IMR-90 (cell line): ENCODE data around the gene PCSK2. TPM values are rescaled to one million over a fixed set of nuclear protein-coding genes. Genes with fewer than 3 reads are reported as not detected.

ENCODE experiments used
- ATAC-seq: fragments of 200-7000 bp; cut with Tn5 transposase; 2 replicates; pipeline ENCODE4 v1.9.1; 2020; ENCODE audit warnings: low read depth, mild to moderate bottlenecking, moderate library complexity
- BruUV-seq: library from RNA; stranded (reverse); fragments of 400-500 nt; replicated peaks from 2 replicates; lab custom pipeline; 2021; lab: Mats Ljungman, UMichigan
- CTCF ChIA-PET: fragments of 300-600 bp; formaldehyde crosslinking; extraction: SDS; loops from one replicate; lab custom pipeline; 2021; ENCODE audit warnings: antibody characterized with exemption; lab: Yijun Ruan, JAX
- POLR2A ChIA-PET: fragments of 300-600 bp; sonication (Branson Sonifier 250); formaldehyde crosslinking; loops from one replicate; lab custom pipeline; 2022; ENCODE audit warnings: antibody characterized with exemption; ENCODE audit not compliant: unreplicated experiment; lab: Charles Lee
- DNase-seq: peaks from one replicate; pipeline ENCODE4 v3.0.0; 2013
- H2AFZ ChIP-seq: replicated peaks from 2 replicates; pipeline ENCODE3; 2013; ENCODE audit warnings: low read length, mild to moderate bottlenecking; ENCODE audit not compliant: poor library complexity
- H2AK5ac ChIP-seq: 2 replicates; pipeline ENCODE4 v1.6.1; 2013; ENCODE audit warnings: low read depth, low read length, inconsistent platforms
- H2AK9ac ChIP-seq: replicated peaks from 2 replicates; pipeline ENCODE3; 2013; ENCODE audit warnings: mild to moderate bottlenecking, low read depth, low read length, moderate library complexity; ENCODE audit not compliant: poor library complexity
- H2BK120ac ChIP-seq: 2 replicates; pipeline ENCODE4 v1.6.1; 2013; ENCODE audit warnings: low read depth, low read length, inconsistent platforms
- H2BK15ac ChIP-seq: 3 replicates; pipeline ENCODE4 v1.6.1; 2013; ENCODE audit warnings: low read depth, low read length, inconsistent platforms
- H2BK20ac ChIP-seq: 2 replicates; pipeline ENCODE4 v1.6.1; 2013; ENCODE audit warnings: low read depth, mild to moderate bottlenecking, inconsistent platforms, low read length, moderate library complexity
- H2BK5ac ChIP-seq: 2 replicates; pipeline ENCODE4 v1.6.1; 2013; ENCODE audit warnings: mild to moderate bottlenecking, low read depth, low read length, inconsistent platforms; ENCODE audit not compliant: poor library complexity, severe bottlenecking
- H3K14ac ChIP-seq: replicated peaks from 2 replicates; pipeline ENCODE4 v1.6.1; 2013; ENCODE audit warnings: low read depth, low read length, inconsistent platforms
- H3K18ac ChIP-seq: 2 replicates; pipeline ENCODE4 v1.6.1; 2013; ENCODE audit warnings: low read depth, low read length, control low read depth
- H3K23ac ChIP-seq: 2 replicates; pipeline ENCODE4 v1.6.1; 2013; ENCODE audit warnings: low read depth, low read length, inconsistent platforms
- H3K27ac ChIP-seq: 2 replicates; pipeline ENCODE4 v1.5.1; 2013; ENCODE audit warnings: mild to moderate bottlenecking, control low read depth, low read length; ENCODE audit not compliant: insufficient read depth
- H3K27me3 ChIP-seq: 2 replicates; pipeline ENCODE4 v1.6.1; 2013; ENCODE audit warnings: low read length; ENCODE audit not compliant: control insufficient read depth, insufficient read depth
- H3K36me3 ChIP-seq: 2 replicates; pipeline ENCODE4 v1.6.1; 2013; ENCODE audit warnings: low read length, mixed read lengths; ENCODE audit not compliant: control insufficient read depth, insufficient read depth
- H3K4ac ChIP-seq: 2 replicates; pipeline ENCODE4 v1.6.1; 2013; ENCODE audit warnings: low read depth, low read length, inconsistent platforms
- H3K4me1 ChIP-seq: 2 replicates; pipeline ENCODE4 v1.6.1; 2013; ENCODE audit warnings: low read length, mixed read lengths; ENCODE audit not compliant: control insufficient read depth, insufficient read depth
- H3K4me2 ChIP-seq: 2 replicates; pipeline ENCODE4 v1.6.1; 2013; ENCODE audit warnings: low read depth, mild to moderate bottlenecking, control low read depth, low read length, moderate library complexity
- H3K4me3 ChIP-seq: 2 replicates; pipeline ENCODE4 v1.5.1; 2013; ENCODE audit warnings: low read depth, mild to moderate bottlenecking, control low read depth, low read length, moderate library complexity; ENCODE audit not compliant: insufficient read depth
- H3K56ac ChIP-seq: 2 replicates; pipeline ENCODE4 v1.6.1; 2013; ENCODE audit warnings: low read length, inconsistent platforms; ENCODE audit not compliant: insufficient read depth; ENCODE audit errors: extremely low read depth
- H3K79me1 ChIP-seq, 2 experiments: 2 replicates each; pipeline ENCODE4 v1.6.1; 2013; ENCODE audit warnings: low read length in 2 of 2, inconsistent platforms in 1 of 2, low read depth in 1 of 2
- H3K9ac ChIP-seq: 2 replicates; pipeline ENCODE4 v1.6.1; 2013; ENCODE audit warnings: low read depth, low read length, control low read depth
- H3K9me1 ChIP-seq: 2 replicates; pipeline ENCODE4 v1.6.1; 2013; ENCODE audit warnings: low read length, inconsistent platforms; ENCODE audit not compliant: insufficient read depth
- H3K9me3 ChIP-seq: 2 replicates; pipeline ENCODE4 v1.6.1; 2013; ENCODE audit warnings: low read length; ENCODE audit not compliant: control insufficient read depth, insufficient read depth
- H4K20me1 ChIP-seq: 2 replicates; pipeline ENCODE4 v1.6.1; 2013; ENCODE audit warnings: low read length, inconsistent platforms; ENCODE audit not compliant: insufficient read depth
- H4K5ac ChIP-seq: 2 replicates; pipeline ENCODE4 v1.6.1; 2013; ENCODE audit warnings: mild to moderate bottlenecking, low read depth, low read length, control low read depth
- H4K8ac ChIP-seq, 2 experiments: 2 replicates each; pipeline ENCODE4 v1.6.1; 2013; ENCODE audit warnings: low read depth in 2 of 2, low read length in 2 of 2, control low read depth in 1 of 2, inconsistent platforms in 1 of 2
- H4K91ac ChIP-seq: 2 replicates; pipeline ENCODE4 v1.6.1; 2013; ENCODE audit warnings: low read depth, low read length, inconsistent platforms; ENCODE audit not compliant: insufficient read depth
- CEBPB ChIP-seq: IDR thresholded peaks from 2 replicates; pipeline ENCODE4 v1.6.1; 2012; ENCODE audit warnings: low read depth, low read length, improper control_type of control experiment
- CHD1 ChIP-seq: IDR thresholded peaks from 2 replicates; pipeline ENCODE4 v1.6.1; 2012; ENCODE audit warnings: low read depth, low read length, improper control_type of control experiment
- FOS ChIP-seq: fragments of 150-350 bp; IDR thresholded peaks from 2 replicates; pipeline ENCODE4 v1.6.1; 2016; ENCODE audit warnings: low read depth, low read length
- MAFK ChIP-seq: IDR thresholded peaks from 2 replicates; pipeline ENCODE4 v1.6.1; 2012; ENCODE audit warnings: low read depth, low read length, improper control_type of control experiment
- MAZ ChIP-seq: IDR thresholded peaks from 2 replicates; pipeline ENCODE4 v1.6.1; 2012; ENCODE audit warnings: low read depth, mild to moderate bottlenecking, low read length, improper control_type of control experiment, moderate library complexity, borderline replicate concordance
- MXI1 ChIP-seq: IDR thresholded peaks from 2 replicates; pipeline ENCODE4 v1.6.1; 2012; ENCODE audit warnings: low read depth, mild to moderate bottlenecking, low read length, moderate library complexity, borderline replicate concordance
- NFE2L2 ChIP-seq: fragments of 150-350 bp; IDR thresholded peaks from 2 replicates; pipeline ENCODE4 v1.6.1; 2016; ENCODE audit warnings: low read depth, mild to moderate bottlenecking, low read length
- POLR2A ChIP-seq: IDR thresholded peaks from 2 replicates; pipeline ENCODE4 v1.6.1; 2012; ENCODE audit warnings: mild to moderate bottlenecking, low read depth, low read length
- RAD21 ChIP-seq: IDR thresholded peaks from 2 replicates; pipeline ENCODE4 v1.6.1; 2012; ENCODE audit warnings: low read length, improper control_type of control experiment
- RCOR1 ChIP-seq: IDR thresholded peaks from 2 replicates; pipeline ENCODE4 v1.6.1; 2012; ENCODE audit warnings: mild to moderate bottlenecking, low read length, improper control_type of control experiment; ENCODE audit not compliant: insufficient replicate concordance
- RFX5 ChIP-seq: IDR thresholded peaks from 2 replicates; pipeline ENCODE4 v1.8.0; 2012; ENCODE audit warnings: low read depth, mild to moderate bottlenecking, low read length, moderate library complexity
- SMC3 ChIP-seq: fragments of 150-350 bp; IDR thresholded peaks from 2 replicates; pipeline ENCODE4 v1.6.1; 2016; ENCODE audit warnings: low read depth, mild to moderate bottlenecking, antibody characterized with exemption, low read length, moderate library complexity
- WGBS, 2 experiments: methylation state at CpG; one replicate each; pipeline versions ENCODE4 v1.1.5 to v1.1.7; 2013; ENCODE audit warnings: missing lambda C conversion rate in 2 of 2; ENCODE audit not compliant: insufficient read length in 1 of 2; ENCODE audit errors: extremely low coverage in 2 of 2; 5-methylcytosine and 5-hydroxymethylcytosine counted together
- dilution Hi-C: fragments of 300-500 bp; cut with HindIII; formaldehyde crosslinking; loops from one replicate; pipeline ENCODE4 v1.14.3; 2018; ENCODE audit warnings: low sequenced_read_pairs; ENCODE audit not compliant: unreplicated experiment
- in situ Hi-C: fragments of 300-500 bp; cut with MboI; formaldehyde crosslinking; loops from 3 replicates; pipeline ENCODE4 v1.14.3; 2019; ENCODE audit warnings: low sequenced_read_pairs, inconsistent platforms, mixed read lengths
- intact Hi-C: fragments of 100-400 bp; cut with micrococcal nuclease; formaldehyde crosslinking; loops from 2 replicates; pipeline ENCODE4 v1.10.0; 2022
- polyA plus RNA-seq, 3 experiments: library from polyadenylated mRNA; depleted of rRNA; stranded (reverse); fragments of >200 nt; gene quantifications; 2 replicates each; pipeline ENCODE4 v1.2.3, GENCODE V29; 2012; ENCODE audit warnings: low replicate concordance in 1 of 3
- total RNA-seq: library from RNA; depleted of rRNA; stranded (reverse); fragments of >200 nt; gene quantifications from 2 replicates; pipeline ENCODE4 v1.2.3, GENCODE V29; 2012
- TF ChIP-seq, protein P1 (sequence below): conservative IDR thresholded peaks from 2 replicates; pipeline ENCODE4 v1.5.1; 2012; ENCODE audit warnings: mild to moderate bottlenecking, low read depth, low read length, improper control_type of control experiment
- TF ChIP-seq, protein P2 (sequence below): fragments of 150-350 bp; IDR thresholded peaks from 2 replicates; pipeline ENCODE4 v1.6.1; 2016; ENCODE audit warnings: low read depth, mild to moderate bottlenecking, low read length, moderate library complexity, borderline replicate concordance

The PCSK2 gene
- total and polyA plus RNA-seq, 2 of the 4 experiments (the other 2 are of a cell fraction), result not detected

DNA sequence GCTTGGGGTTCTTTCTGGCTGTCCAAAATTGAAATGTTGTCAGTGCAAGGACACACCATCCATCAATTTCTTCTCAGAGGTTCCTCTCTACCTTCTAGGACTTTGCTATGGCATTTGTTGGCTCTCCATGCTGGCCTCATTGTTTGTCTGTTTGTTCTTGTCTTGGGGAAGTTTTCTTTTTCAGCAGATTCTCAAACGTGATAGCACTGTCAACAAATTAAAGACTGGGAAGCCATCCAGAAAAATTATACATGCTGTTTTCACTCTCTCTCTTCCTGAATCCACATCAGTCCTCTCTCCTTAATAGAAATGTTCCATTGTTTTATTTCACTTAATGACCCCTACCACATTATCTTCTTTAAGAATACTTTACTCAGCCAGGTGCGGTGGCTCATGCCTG lies 130.4 kb downstream of the PCSK2 start:
- no TSS peak for BruUV-seq
- Histone ChIP-seq H3K4ac (no peak overlapping the region), H2BK120ac (no peak overlapping the region), H3K4me2 (no peak overlapping the region), H3K9me3 (no peaks in the 10 kb centered on the region), H3K9ac (no peak overlapping the region), H4K91ac (no peak overlapping the region), H2BK15ac (no peak overlapping the region), H3K27ac (no peak overlapping the region), H2AK5ac (no peak overlapping the region), H2AFZ (no peak overlapping the region), H4K5ac (no peak overlapping the region), H2BK20ac (no peak overlapping the region), H2AK9ac (no peak overlapping the region), H3K18ac (no peak overlapping the region), H2BK5ac (no peak overlapping the region), H4K20me1 (no peaks in the 10 kb centered on the region), H3K36me3 (no peaks in the 10 kb centered on the region), H3K14ac (no peak overlapping the region), H3K4me3 (no peak overlapping the region), H3K27me3 (no peaks in the 10 kb centered on the region), H3K79me1 (no peaks in the 10 kb centered on the region), H3K9me1 (no peaks in the 10 kb centered on the region), H3K56ac (no peak overlapping the region), H3K23ac (no peak overlapping the region), H4K8ac (no peak overlapping the region), H3K4me1 (no peaks in the 10 kb centered on the region)
- TF ChIP-seq NFE2L2, result no peak
- no peak for TF ChIP-seq RAD21
- TF ChIP-seq POLR2A, result no peak
- no peak for TF ChIP-seq SMC3
- no peak for TF ChIP-seq RFX5
- no peak for TF ChIP-seq MXI1
- no peak for TF ChIP-seq MAFK
- TF ChIP-seq, protein P1, sequence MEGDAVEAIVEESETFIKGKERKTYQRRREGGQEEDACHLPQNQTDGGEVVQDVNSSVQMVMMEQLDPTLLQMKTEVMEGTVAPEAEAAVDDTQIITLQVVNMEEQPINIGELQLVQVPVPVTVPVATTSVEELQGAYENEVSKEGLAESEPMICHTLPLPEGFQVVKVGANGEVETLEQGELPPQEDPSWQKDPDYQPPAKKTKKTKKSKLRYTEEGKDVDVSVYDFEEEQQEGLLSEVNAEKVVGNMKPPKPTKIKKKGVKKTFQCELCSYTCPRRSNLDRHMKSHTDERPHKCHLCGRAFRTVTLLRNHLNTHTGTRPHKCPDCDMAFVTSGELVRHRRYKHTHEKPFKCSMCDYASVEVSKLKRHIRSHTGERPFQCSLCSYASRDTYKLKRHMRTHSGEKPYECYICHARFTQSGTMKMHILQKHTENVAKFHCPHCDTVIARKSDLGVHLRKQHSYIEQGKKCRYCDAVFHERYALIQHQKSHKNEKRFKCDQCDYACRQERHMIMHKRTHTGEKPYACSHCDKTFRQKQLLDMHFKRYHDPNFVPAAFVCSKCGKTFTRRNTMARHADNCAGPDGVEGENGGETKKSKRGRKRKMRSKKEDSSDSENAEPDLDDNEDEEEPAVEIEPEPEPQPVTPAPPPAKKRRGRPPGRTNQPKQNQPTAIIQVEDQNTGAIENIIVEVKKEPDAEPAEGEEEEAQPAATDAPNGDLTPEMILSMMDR, result no peak
- TF ChIP-seq CHD1, result no peak
- TF ChIP-seq FOS, result no peak
- TF ChIP-seq, protein P2, sequence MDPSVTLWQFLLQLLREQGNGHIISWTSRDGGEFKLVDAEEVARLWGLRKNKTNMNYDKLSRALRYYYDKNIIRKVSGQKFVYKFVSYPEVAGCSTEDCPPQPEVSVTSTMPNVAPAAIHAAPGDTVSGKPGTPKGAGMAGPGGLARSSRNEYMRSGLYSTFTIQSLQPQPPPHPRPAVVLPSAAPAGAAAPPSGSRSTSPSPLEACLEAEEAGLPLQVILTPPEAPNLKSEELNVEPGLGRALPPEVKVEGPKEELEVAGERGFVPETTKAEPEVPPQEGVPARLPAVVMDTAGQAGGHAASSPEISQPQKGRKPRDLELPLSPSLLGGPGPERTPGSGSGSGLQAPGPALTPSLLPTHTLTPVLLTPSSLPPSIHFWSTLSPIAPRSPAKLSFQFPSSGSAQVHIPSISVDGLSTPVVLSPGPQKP, result no peak
- TF ChIP-seq CEBPB, result no peak
- TF ChIP-seq RCOR1, result no peak
- no peak for TF ChIP-seq MAZ
- in situ Hi-C loops, result no loop called here
- DNase-seq (no peak), ATAC-seq (no peak)
- no CpG with 5 or more reads among the region's 2 CpGs for WGBS, 2 experiments
- ChIA-PET POLR2A (no interaction called here), CTCF (no interaction called here)
- intact Hi-C loops, result no loop called here
- dilution Hi-C loops, result no loop called here
